NOMO-1 treated with DMSO at 0.1 percent for 48 hours (cell line): Measurements from ENCODE around the gene AKNA.

Source experiments
- DNase-seq: peaks from one replicate; lab custom pipeline; 2025; ENCODE audit not compliant: unreplicated experiment; lab: John Stamatoyannopoulos, UW

AKNA gene

GRCh38 chr9:114308361-114308950 lies 79.3 kb downstream of the AKNA start:
- no peak for DNase-seq

DNA sequence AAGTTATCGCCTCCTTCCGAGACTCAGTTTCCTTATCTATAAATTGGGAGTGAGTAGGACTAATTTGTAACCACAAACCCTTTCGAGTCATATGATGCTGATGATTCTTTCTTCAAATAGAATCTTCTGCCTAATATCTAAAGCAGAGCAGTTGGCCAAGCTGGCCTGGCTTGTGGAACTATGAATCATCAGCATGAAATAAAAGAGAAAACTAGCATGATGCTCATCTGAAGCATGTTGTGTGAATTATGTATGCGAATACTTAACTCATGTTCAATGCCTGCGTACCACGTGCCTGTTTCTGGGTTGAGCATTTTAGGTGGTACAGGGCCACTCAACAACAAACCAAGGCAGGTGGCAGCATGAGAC lies 79.9 kb downstream of the AKNA start:
- no peak for DNase-seq

- no peak for DNase-seq
These were observed 83.2 kb downstream of the AKNA start for GRCh38 chr9:114304416-114305188.

- DNase-seq = no peak
These were observed 83.8 kb downstream of the AKNA start for GRCh38 chr9:114303977-114304376.

DNA sequence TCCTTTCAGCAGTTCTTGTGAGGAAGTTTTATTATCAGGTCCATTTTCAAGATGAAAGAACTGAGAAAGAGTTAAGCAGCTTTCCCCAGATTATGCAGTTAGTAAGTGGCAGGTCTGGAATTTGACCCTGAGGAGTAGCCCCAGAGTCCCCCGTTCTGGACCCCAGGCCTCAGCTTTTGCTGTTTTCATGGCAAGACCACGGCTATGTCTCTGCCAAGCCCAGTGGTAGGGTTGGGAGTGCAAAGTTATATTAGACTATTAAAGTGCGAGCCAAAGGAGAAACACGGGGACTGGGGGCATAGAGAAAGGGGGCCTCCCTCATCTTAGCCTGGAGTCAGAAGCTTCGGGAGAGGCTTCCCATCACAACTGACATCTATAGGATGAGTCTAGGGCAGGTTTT lies 84.2 kb downstream of the AKNA start:
- no peak for DNase-seq

GRCh38 chr9:114302727-114303126 lies 85.1 kb downstream of the AKNA start:
- DNase-seq = no peak

GRCh38 chr9:114301798-114302565 lies 85.8 kb downstream of the AKNA start:
- no peak for DNase-seq

DNA sequence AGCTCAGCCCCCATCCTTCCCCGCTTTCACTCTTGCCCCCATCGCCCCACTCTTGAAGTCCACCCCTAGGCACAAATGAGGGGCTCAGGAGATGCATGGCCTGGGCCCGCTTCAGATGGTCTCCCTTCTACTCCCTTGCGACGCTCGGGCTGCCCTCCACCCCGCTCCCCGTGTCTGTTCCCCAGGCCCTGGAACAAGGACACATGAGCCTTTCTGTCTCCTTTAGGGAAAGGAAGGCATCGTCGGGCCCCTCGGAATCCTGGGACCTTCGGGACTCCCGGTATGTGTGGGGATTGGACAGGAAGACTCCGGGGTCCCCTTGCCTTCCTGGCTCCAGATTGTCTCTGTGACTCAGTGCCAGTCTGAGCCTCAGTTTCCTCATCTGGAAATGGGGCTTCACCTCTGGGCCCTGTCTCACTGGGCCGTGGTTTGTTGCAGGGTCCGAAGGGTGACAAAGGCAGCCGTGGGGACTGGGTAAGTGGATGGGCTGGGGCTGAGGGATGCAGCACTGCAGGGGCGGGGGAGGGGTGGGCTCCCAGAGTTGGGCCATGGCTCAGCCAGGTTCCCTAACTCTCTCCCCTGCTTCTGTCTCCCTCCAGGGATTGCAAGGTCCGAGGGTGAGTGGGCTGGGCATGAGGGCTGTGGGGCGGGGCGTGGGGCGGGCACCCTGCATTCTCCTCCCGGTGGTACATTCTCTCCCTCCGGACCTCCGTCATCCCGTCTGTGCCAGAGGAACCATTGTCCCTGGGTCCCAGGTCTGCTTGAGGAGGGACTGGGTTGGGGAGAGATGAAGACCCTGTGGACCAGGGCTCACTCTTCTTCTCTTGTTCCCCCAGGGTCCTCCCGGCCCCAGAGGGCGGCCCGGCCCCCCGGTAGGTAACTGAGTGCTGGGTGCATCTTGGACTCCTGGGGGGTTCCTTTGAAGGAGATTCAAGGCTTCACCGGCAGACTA lies 86.7 kb downstream of the AKNA start:
- DNase-seq = no peak

DNA sequence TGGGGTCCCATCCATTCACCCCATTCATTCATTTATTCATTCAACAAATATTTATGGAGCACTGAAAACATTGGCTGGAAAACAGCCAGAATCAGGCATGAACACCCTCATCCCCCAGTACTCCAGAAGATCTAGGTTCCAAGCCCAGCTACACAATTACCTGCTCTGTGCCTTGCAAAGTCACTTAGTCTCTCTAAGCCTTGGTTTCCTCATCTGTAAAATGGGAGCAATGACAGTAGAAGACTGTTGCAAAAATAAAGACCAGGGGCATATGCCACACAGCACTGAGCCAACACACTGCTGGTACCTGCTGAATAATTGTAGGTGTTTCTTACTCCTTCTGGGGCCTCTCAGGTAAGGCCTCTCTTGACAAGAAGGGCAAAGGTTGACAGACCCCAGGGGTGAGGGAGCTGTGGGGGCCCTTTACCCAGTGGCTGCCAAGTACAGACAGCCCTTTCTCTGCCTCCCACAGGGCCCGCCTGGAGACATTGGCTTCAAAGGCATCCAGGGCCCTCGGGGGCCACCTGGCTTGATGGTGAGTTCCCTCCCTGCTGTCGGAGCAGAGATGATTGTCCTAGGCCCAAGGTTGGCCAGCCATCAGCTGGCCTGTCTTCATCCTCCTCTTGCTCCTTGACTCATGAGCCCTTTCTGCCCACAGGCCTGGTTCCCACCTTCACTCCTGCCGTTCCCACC lies 87.5 kb downstream of the AKNA start:
- DNase-seq = no peak

DNA sequence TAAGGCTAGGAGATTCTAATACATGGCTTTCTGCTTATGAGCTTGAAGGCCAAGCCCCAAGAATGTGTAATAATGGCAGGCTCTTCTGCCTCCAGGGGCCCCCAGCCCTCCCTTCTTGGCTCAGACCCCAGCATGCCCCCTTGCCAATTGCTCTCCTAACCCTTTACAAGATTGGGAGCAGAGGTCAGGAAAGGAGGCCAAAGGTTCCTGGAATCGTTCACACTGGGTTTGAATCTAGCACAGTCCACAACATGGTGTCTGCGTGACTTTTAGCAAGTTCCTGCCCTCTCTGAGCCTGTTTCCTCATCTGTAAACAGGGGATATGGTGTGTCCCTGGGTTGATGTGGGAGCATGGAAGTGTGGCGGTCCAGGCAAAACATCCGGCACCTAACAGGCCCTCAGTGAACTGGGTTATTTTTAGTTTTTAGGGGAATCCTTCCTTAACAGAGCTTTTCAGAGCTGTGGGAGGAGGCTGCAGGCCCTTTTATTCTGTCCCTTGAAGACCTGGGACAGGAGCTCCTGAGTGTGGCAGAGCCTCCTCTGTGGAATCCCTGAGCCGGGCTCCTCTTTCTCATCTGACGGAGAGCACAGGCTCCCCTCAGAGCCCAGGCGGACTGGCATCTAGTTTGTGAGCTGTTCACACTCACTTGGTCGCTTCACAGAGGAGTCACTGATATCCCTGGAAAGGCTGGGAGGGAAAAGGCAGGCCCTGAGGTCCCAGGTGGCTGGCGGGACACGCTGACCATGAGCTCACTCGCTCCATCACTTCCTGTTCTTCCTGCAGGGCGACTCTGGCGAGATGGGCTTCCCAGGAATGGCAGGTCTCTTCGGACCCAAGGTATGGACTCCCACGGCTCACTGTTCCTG lies 88.3 kb downstream of the AKNA start:
- DNase-seq = no peak

- DNase-seq = no peak
These were observed 91.4 kb downstream of the AKNA start for GRCh38 chr9:114296338-114296737.

GRCh38 chr9:114294664-114295063 lies 93.1 kb downstream of the AKNA start:
- no peak for DNase-seq

DNA sequence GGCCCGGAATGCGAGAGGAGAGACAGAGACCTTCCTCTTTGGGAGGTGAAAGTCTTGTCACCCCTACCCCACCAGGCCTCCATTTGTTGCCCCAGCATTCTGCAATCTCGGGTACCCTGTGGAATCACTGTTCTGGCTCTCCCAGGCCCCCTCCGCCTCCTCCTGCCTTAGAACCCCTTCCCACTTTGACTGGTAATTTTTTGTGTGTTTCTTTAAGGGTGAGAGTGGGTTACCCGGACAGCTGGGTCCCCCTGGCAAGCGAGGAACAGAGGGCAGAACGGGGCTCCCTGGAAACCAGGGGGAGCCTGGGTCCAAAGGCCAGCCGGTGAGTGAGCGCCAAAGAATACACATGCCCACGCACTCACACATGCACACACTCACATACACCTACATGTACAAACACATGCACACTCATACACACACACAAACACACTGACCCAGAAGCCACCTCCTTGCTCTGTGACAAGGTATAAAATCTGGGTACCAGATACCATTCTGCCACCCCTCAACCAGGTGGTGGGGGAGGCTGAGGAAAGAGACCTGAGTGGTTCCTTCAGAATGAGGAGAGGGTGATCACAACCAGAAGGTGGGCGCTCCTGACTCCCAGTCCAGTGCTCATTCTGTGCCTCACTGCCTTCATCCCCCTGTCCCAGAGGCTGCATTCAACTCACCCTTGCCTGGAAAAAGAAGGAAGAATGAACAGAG lies 95.7 kb downstream of the AKNA start:
- DNase-seq = no peak

DNA sequence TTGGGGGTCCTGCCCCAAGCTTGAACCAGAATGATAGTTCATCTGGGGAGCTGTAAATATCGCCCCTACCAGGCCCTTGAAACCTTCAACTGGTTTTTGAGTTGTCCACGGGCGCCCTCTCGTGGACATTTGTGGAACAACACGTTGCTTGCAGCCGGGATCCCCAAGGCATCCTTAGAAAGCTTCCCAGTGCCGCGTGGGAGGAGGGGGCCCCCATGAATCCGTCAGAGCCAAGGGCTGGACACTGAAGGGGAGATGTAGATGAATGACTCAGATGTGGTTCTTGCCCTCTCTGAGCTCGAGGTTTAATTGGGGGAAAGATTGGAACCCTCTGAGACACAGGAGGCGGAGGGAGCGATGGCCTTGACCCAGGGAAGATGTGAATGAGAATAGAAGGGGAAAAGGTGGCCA lies 96.7 kb downstream of the AKNA start:
- peak; percentile 2 for DNase-seq

DNA sequence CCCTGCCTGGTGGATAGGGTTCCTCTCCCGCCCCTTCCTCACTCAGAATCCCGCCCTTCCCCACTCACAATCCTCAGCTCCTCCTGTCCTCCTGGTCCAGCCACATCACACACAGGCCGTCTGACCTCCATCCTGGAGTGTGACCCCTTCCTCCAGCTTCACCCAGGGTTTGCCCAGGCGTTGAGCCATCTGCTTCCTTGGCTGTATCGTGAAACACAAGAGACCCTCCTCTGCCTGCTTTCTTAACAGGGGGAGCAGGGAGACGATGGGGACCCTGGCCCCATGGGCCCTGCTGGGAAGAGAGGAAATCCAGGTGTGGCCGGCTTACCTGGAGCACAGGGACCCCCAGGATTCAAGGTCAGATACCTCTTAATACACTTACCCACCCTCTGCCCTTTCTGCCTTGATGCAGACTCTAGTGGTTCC lies 97.2 kb downstream of the AKNA start:
- no peak for DNase-seq

DNA sequence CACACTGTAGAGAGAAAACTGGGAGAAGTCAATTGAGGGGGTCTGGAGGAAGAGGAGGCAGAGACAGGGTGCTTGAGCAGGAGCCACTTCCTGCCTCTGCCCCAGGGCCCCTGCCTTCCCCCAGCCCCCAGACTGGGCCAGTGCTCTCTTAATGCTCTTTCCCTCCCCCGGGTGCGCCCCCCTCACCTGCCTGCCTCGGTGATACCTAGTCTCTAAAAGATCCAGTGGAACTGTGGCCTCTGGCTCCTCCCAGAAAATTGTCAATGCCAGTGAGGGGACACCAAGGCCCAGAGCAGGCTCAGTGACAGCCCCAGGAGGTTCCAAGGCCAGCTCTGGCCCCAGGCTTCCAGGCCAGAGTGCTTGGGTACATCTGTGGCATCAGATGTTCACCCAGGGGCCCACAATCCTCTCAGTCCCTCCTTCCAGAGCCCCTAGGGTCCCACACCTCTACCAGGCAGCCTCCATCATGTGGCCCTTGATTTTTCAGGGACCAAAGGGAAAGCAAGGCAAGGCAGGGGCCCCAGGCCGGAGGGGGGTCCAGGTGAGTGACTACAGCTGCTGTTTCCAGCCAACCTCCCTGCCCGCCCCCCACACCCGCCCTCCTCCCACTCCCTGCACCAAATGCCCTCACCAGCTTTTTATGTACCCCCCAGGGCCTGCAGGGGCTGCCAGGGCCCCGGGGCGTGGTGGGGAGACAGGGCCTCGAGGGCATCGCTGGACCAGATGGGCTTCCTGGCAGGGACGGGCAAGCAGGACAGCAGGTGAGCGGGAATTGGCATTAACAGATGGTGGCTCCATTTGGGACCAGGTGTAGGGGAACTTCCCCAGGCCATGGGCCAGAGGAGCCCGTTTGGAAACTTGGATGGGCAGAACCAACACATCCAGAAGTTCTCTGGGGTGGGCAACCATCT lies 98.0 kb downstream of the AKNA start:
- DNase-seq = no peak

DNA sequence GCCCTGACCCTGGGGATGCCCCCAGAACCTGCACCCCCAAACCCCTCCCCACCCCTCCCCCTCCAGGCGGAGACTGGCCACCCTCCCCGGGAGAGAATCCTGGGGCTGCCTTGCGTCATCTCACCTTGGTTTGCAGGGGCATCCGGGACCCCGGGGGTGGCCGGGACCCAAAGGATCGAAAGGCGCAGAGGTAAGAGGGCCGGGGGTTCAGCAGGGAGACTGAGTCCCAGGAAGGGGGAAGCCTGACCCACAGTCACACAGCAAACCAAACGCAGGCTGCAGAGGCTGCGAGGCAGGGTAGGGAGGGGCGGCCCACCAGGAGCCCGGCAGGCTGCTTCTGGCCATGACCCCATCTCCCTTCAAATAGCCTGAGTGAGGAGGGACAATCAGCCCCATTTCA lies 98.7 kb downstream of the AKNA start:
- no peak for DNase-seq
